Activated CD4-positive, alpha-beta T cell treated with anti-CD3 and anti-CD28 coated beads, Interleukin-2, amount 50 U/mL, for 16 hours (primary cell): ENCODE results near the gene MON2.
A peak's percentile ranks its signal among the peaks of the same experiment; 100 is the strongest.
"Not testable (repeated sequence)": the region's sequence is repeated elsewhere in the genome, so short reads cannot be mapped to it uniquely, and the experiment has no call there.

Source experiments
- DNase-seq: peaks from one replicate; pipeline ENCODE4 v3.0.0-alpha.2; 2020

Gene MON2

GRCh38 chr12:62481843-62482540, 15.4 kb downstream of the MON2 start:
- DNase-seq, result no peak

DNA sequence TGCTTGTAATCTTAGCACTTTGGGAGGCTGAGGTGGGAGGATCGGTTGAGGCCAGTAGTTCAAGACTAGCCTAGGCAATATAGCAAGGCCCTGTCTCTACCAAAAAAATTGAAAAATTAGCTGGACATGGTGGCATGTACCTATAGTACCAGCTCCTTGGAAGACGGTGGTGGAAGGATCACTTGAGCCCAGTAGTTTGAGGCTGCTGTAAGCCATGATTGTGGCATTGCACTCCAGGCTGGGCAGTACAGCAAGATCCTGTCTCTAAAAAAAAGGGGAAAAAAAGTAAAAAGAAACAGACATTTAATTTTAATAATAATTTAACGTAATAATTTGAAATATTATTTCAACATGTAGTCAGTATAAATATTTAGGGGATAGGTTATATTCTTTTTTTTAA, 16.1 kb downstream of the MON2 start:
- no peak for DNase-seq

DNA sequence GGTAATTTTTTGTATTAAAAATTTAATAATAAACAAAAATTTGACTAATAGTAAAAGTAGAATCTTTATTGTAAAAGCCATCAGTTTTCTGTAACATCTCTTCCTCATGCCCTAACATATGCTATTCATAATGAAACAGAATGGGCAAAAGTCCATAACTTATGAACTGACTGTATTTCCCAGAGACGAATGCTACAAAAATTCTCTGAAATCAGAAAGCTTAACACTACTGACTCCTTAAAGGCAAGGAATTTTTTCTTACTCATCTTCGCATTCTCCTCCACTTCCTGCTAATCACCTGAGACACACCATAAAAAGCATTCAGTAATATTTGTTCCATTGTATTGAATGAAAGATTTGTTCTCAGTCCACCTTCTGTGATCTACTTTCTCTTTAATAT, 17.6 kb downstream of the MON2 start:
- DNase-seq, result peak; percentile 20

DNA sequence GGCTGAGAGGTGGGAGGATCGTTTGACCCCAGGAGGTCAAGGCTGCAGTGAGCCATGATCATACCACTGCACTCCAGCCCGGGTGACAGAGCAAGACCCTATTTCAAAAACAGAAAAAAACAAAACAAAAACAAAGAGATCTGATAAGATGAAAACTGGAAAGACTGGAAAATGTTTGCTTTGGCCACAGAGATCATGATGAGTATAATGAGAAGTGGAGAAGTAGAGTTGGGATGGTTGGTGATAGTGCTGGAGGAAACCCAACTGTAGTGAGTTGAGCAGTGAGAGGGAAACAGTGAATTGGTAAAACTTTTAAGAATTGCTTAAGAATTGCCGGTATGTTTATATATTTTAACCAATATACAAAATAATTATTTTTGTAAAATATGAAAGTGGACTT, 39.2 kb downstream of the MON2 start:
- no peak for DNase-seq

GRCh38 chr12:62512901-62513300, 46.3 kb downstream of the MON2 start:
- DNase-seq, result no peak

GRCh38 chr12:62514080-62514479, 47.5 kb downstream of the MON2 start:
- DNase-seq, result not testable (repeated sequence)

GRCh38 chr12:62516927-62517326, 50.3 kb downstream of the MON2 start:
- no peak for DNase-seq

DNA sequence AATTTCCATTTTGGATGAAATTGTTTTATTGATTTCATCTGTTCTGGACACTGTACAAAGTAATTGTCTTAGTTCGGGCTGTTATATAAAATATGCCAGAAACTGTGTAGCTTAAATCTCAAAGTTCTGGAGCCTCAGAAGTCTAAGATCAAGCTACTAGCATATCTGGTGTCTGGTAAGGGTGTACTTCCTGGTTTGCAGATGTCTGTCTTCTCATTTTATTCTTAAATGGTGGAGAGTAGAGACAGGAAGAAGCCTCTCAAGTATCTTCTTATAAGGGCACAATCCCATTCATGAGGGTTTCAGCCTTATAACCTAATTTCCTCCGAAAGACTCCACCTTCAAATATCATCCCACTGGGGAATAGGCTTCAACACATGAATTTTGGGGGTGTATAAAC, 51.3 kb downstream of the MON2 start:
- DNase-seq, result no peak

DNA sequence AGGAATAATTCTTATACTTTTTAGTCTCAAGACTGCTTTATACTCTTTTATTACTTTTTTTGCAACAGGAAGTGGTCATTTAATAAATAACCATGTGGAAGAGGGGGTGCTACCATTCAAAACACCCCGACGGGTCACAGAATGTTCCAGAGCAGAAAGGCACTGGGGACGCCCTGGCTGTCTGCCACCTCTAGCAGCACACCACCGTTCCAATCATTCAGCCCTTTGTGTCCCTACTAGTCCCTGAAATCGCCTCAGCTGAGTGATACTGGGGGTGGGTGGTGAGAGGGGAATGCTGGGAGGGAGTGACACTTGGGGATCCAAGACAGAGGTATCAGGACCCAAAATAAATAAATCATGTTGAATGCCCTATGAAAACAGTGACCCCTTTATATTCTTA, 52.4 kb downstream of the MON2 start:
- DNase-seq, result no peak

GRCh38 chr12:62520361-62520760, 53.7 kb downstream of the MON2 start:
- no peak for DNase-seq

GRCh38 chr12:62522984-62523383, 56.4 kb downstream of the MON2 start:
- peak; percentile 36 for DNase-seq

GRCh38 chr12:62523619-62524018, 57.0 kb downstream of the MON2 start:
- no peak for DNase-seq

DNA sequence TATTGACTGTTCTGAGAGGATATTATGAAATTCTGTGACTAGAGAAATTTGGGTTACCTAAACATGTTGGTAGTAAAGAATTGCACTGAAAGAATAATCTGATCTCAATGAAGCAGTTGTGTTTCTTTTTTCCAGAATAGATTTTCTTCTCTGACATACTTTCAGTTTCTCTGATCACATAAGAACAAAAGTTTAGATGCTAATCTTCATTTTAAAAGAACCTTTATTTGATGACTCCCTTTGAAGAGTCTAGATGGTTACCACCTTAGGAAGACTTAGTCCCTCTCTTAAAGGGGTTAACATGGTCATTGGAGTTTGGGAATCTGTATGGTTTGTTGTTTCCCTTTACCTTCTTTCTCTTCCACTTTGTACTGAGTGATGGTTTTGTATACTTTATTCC, 58.6 kb downstream of the MON2 start:
- no peak for DNase-seq

- no peak for DNase-seq
Observed at GRCh38 chr12:62530596-62530995, 64.0 kb downstream of the MON2 start.

DNA sequence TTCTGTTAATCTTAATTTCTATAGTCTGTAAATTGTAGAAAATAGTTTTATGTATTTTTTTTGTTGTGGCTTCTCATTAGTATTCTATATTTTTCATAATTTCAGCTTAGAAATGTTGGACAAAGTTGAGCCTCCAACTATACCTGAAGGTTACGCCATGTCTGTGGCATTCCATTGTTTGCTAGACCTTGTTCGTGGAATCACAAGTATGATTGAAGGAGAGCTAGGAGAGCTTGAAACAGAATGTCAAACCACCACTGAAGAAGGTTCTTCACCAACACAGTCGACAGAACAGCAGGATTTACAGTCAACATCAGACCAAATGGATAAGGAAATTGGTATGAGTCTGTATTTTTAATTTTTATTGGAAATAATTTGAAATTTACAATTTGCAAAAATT, 65.7 kb downstream of the MON2 start:
- no peak for DNase-seq

DNA sequence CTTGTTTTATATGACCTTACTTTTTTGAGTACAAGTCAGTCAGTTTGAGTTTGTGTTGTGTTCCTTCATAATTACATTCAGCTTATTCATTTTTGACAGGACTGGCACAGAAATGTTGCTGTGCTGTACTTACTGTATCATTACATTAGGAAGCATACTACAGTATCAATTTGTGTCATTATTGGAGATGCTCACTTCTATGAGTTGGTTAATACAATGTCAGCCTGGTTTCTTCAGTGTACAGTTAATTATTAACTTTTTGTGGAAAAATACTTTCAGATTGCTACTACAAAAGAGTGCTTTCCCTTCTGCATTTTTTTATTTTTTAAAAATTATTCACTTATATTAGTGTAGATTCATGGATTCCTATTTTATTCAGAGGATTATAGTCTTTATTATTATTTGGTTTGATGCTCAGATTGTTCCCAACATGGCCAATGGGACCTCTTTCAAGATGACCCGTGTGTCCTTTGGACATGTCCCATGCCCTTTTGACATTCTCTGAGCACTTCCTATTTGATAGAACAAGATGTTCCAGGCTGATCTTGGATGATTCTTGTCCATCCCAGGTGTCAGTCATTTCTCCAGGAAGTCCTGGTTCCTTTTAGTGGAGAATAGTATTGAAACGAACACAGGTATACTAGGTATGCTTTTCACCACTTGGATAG, 66.6 kb downstream of the MON2 start:
- DNase-seq, result no peak

GRCh38 chr12:62533755-62534107, 67.1 kb downstream of the MON2 start:
- no peak for DNase-seq

GRCh38 chr12:62536546-62536945, 69.9 kb downstream of the MON2 start:
- DNase-seq, result no peak

- no peak for DNase-seq
Observed at GRCh38 chr12:62537551-62537950, 70.9 kb downstream of the MON2 start.

- DNase-seq, result no peak
Observed at GRCh38 chr12:62540354-62540753, 73.7 kb downstream of the MON2 start.

DNA sequence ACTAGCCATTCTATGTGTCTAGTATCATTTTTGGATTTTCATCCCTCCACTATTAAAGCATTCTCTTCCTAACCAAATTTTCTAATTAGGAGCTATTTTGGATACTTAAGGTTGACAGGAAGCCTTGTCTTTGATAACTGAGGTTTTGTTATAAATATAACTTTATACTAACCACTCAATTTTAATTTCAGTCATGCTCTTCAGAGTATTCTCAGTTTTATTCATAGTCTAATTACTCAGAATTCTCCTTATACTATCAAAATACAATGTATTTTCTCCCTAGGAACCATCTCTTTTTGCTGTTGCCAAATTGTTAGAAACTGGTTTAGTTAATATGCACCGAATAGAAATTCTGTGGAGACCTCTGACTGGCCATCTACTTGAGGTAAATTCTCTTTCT, 76.2 kb downstream of the MON2 start:
- DNase-seq, result no peak

DNA sequence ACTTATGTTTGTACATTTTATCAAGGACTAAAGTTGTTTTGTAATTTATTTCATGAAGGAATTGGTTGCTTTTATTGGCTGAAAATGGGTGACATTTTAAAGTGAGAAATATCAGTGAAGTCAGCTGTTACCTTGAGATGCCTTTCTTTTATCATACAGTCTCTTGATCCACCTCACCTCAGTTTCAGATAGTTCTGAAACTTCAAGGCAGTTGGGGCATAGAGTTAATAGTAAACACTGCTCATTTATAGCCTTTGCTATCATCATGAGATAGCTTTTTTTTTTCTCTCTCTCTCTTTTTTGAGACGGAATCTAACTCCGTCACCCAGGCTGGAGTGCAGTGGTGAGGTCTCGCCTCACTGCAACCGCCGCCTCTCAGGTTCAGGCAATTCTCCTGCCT, 76.7 kb downstream of the MON2 start:
- no peak for DNase-seq

DNA sequence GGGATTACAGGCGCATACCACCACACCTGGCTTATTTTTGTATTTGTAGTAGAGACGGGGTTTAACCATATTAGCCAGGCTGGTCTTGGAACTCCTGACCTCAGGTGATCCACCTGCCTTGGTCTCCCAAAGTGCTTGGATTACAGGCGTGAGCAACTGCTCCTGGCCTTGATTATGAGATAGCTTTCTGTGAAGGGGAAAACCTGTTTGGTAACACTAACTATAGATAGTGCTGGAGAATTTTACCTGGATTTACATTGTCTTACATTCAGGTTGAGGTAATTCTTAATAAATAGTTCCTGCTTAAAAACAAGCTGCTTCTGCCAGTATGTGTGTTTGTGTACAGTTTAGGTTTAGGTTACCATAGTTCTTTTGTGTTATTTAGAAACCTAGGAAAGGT, 77.1 kb downstream of the MON2 start:
- no peak for DNase-seq

GRCh38 chr12:62552906-62553556, 86.4 kb downstream of the MON2 start:
- DNase-seq, result no peak

DNA sequence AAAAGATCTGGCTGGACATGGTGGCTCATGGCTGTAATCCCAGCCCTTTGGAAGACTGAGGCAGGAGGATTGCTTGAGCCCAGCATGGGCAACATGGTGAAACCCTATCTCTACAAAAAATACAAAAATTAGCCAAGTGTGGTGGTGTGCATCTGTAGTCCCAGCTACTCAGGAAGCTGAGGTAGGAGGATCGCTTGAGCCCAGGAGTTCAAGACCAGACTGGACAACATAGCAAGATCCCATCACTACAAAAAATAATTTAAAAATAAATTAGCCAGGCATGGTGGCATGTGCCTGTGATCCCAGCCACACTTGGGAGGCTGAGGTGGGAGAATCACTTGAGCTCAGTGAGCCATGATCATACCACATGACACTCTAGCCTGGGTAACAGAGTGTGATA, 92.7 kb downstream of the MON2 start:
- not testable (repeated sequence) for DNase-seq
